Ovary (tissue), 9 donors: ENCODE data around the gene FARP1. TPM values are rescaled to one million over a fixed set of nuclear protein-coding genes. Genes with fewer than 3 reads are reported as not detected.

Experiments
- DNase-seq, 5 donors: peaks; one replicate each; pipeline ENCODE4 v3.0.0-alpha.2; 2019 to 2020
- H3K27ac ChIP-seq, 2 donors: fragments of 200-600 bp; one replicate each; pipeline versions ENCODE4 v1.5.1 to v1.8.0; 2019 to 2022
- H3K27me3 ChIP-seq: fragments of 200-600 bp; one replicate; pipeline ENCODE4 v1.8.0; 2022
- H3K36me3 ChIP-seq: fragments of 200-600 bp; sonication (generic); one replicate; pipeline ENCODE4 v1.5.1; 2019
- H3K4me1 ChIP-seq: one replicate; pipeline ENCODE4 v1.8.1; 2013; ENCODE audit warnings: mild to moderate bottlenecking, moderate library complexity; ENCODE audit not compliant: insufficient read depth
- H3K4me3 ChIP-seq: fragments of 200-600 bp; sonication (generic); one replicate; pipeline ENCODE4 v1.5.1; 2017
- H3K9me3 ChIP-seq, 2 donors: fragments of 200-600 bp in 1 of 2; sonication (generic) in 1 of 2; one replicate each; pipeline versions ENCODE4 v1.5.1 to v1.8.1; 2013 to 2019; ENCODE audit warnings: mild to moderate bottlenecking in 1 of 2, moderate library complexity in 1 of 2
- EP300 ChIP-seq: sonication (generic); formaldehyde crosslinking; IDR thresholded peaks from one replicate; pipeline ENCODE4 v1.6.1; 2017; ENCODE audit warnings: antibody characterized with exemption
- POLR2A ChIP-seq: fragments of 450-650 bp; IDR thresholded peaks from one replicate; pipeline ENCODE4 v1.6.1; 2017; ENCODE audit warnings: antibody characterized with exemption, mild to moderate bottlenecking, moderate library complexity
- WGBS, 3 donors: extraction: QIAGEN DNeasy Blood & Tissue Kit in 1 of 3; methylation state at CpG; one replicate each; pipeline versions ENCODE4 v1.1.5 to v1.1.7; 2013 to 2017; 5-methylcytosine and 5-hydroxymethylcytosine counted together
- intact Hi-C, 4 donors: fragments of 100-400 bp; cut with DNase I; formaldehyde crosslinking; loops; one replicate each; pipeline versions ENCODE4 v1.11.0 to v1.15.1; 2022 to 2023
- polyA plus RNA-seq, 2 donors: library from polyadenylated mRNA; stranded (reverse); fragments of 200-250 nt in 1 of 2; fragments of 350-450 nt in 1 of 2; fragmentation: Illumina TruSeq in 1 of 2; extraction: RNeasy Lipid Tissue Mini Kit (QIAGEN cat#74804) in 1 of 2; gene quantifications; one replicate each; pipeline ENCODE4 v1.2.3, GENCODE V29; 2013 to 2014
- total RNA-seq, 7 donors: library from RNA; depleted of rRNA in 2 of 7; stranded (reverse); fragments of >200 nt in 2 of 7; fragmentation: NEBNext Ultra II Directional in 3 of 7; extraction: Animal tissue kit (Norgen Biotek cat#: 25700) in 3 of 7; gene quantifications; one replicate each; pipeline versions ENCODE4 v1.1.0 to v1.2.4, GENCODE V29; 2016 to 2023
- TF ChIP-seq, protein P1 (sequence below), 3 donors: fragments of 450-650 bp in 2 of 3; fragments of 200-600 bp in 1 of 3; IDR thresholded peaks; one replicate each; pipeline versions ENCODE4 v1.5.1 to v1.8.0; 2016 to 2022; ENCODE audit warnings: antibody characterized with exemption in 3 of 3, mild to moderate bottlenecking in 1 of 3
- donor health status: DM: no; HTN: no; CAD: no; lungs with moderate emphysema.
- donor health status: DM: no; HTN: no; CAD: no.
- donor health status: Bipolar disorder and iron deficiency.
- donor health status: DM: yes; HTN: yes; CAD: no.
- donor health status: DM: no; HTN: no; CAD: no.
- donor health status: DM: yes; HTN: yes; CAD: no.

The FARP1 gene
- total and polyA plus RNA-seq, 9 donors = 10.2 to 90.1 (median 35.6) TPM

- no peaks in the 10 kb centered on the region for H3K9me3 ChIP-seq
- intact Hi-C loops = no loop called here
- DNase-seq = no peak
- WGBS, 3 donors = 46 to 78% (median 69%) methylated on average over 4 of the region's 4 CpGs
- no peak overlapping the region for H3K27ac ChIP-seq
- no peak overlapping the region for H3K4me3 ChIP-seq
- no peaks in the 10 kb centered on the region for H3K27me3 ChIP-seq
- H3K36me3 ChIP-seq = no peaks in the 10 kb centered on the region
- TF ChIP-seq POLR2A (no peak), EP300 (no peak)
- TF ChIP-seq, protein P1, sequence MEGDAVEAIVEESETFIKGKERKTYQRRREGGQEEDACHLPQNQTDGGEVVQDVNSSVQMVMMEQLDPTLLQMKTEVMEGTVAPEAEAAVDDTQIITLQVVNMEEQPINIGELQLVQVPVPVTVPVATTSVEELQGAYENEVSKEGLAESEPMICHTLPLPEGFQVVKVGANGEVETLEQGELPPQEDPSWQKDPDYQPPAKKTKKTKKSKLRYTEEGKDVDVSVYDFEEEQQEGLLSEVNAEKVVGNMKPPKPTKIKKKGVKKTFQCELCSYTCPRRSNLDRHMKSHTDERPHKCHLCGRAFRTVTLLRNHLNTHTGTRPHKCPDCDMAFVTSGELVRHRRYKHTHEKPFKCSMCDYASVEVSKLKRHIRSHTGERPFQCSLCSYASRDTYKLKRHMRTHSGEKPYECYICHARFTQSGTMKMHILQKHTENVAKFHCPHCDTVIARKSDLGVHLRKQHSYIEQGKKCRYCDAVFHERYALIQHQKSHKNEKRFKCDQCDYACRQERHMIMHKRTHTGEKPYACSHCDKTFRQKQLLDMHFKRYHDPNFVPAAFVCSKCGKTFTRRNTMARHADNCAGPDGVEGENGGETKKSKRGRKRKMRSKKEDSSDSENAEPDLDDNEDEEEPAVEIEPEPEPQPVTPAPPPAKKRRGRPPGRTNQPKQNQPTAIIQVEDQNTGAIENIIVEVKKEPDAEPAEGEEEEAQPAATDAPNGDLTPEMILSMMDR (IDR thresholded peaks at IDR 0.05) = no peak
- no peaks in the 10 kb centered on the region for H3K4me1 ChIP-seq
Observed at GRCh38 chr13:98207416-98207815, 64.5 kb downstream of the FARP1 start.

- H3K4me3 ChIP-seq = no peak overlapping the region
- DNase-seq = no peak
- H3K9me3 ChIP-seq = no peaks in the 10 kb centered on the region
- H3K27me3 ChIP-seq = no peaks in the 10 kb centered on the region
- no peaks in the 10 kb centered on the region for H3K36me3 ChIP-seq
- intact Hi-C loops = no loop called here
- TF ChIP-seq EP300 = no peak
- no peak for TF ChIP-seq POLR2A
- TF ChIP-seq, protein P1 (IDR thresholded peaks at IDR 0.05) = no peak
- H3K4me1 ChIP-seq = no peaks in the 10 kb centered on the region
- no peak overlapping the region for H3K27ac ChIP-seq
- WGBS, 3 donors = 83 to 93% (median 92%) methylated on average over 5 of the region's 5 CpGs
Observed at GRCh38 chr13:98208606-98209005, 65.7 kb downstream of the FARP1 start.

- H3K4me3 ChIP-seq = no peak overlapping the region
- peaks cover 4% of the 10 kb centered on the region for H3K4me1 ChIP-seq
- WGBS, 3 donors = 92 to 93% (median 93%) methylated on average over 5 of the region's 5 CpGs
- no peaks in the 10 kb centered on the region for H3K9me3 ChIP-seq
- H3K27me3 ChIP-seq = no peaks in the 10 kb centered on the region
- intact Hi-C loops = no loop called here
- no peak for TF ChIP-seq EP300
- TF ChIP-seq, protein P1 (IDR thresholded peaks at IDR 0.05) = no peak
- no peak for TF ChIP-seq POLR2A
- H3K27ac ChIP-seq = no peak overlapping the region
- DNase-seq = no peak
- H3K36me3 ChIP-seq = no peaks in the 10 kb centered on the region
Observed at GRCh38 chr13:98212763-98213162, 69.9 kb downstream of the FARP1 start.

GRCh38 chr13:98213354-98213753 lies 70.5 kb downstream of the FARP1 start:
- no peak for DNase-seq
- Histone ChIP-seq H3K36me3 (no peaks in the 10 kb centered on the region), H3K4me3 (no peak overlapping the region), H3K9me3 (no peaks in the 10 kb centered on the region), H3K27ac (no peak overlapping the region), H3K4me1 (peaks cover 4% of the 10 kb centered on the region), H3K27me3 (no peaks in the 10 kb centered on the region)
- TF ChIP-seq POLR2A (no peak), EP300 (no peak)
- TF ChIP-seq, protein P1 (IDR thresholded peaks at IDR 0.05) = no peak
- intact Hi-C loops = no loop called here
- 63 to 75% (median 68%) methylated on average over 8 of the region's 8 CpGs for WGBS, 3 donors
